NCI-H1105 (cell line): ENCODE data around the gene MYOZ2.

Source experiments
- DNase-seq: peaks from one replicate; lab custom pipeline; 2025; lab: John Stamatoyannopoulos, UW

Gene MYOZ2

DNA sequence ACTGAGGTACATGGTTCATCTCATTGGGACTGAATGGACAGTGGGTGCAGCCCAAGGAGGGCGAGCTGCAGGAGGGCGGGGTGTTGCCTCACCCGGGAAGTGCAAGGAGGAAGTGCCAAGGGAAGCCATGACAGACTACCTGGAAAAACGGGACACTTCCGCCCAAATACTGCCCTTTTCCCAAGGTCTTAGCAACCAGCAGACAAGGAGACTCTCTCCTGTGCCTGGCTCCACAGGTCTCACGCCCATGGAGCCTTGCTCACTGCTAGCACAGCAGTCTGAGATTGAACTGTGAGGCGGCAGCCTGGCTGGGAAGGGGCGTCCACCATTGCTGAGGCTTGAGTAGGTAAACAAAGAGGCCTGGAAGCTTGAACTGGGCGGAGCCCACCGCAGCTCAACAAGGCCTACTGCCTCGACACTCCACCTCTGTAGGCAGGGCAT, 62.2 kb downstream of the MYOZ2 start:
- DNase-seq, result no peak

DNA sequence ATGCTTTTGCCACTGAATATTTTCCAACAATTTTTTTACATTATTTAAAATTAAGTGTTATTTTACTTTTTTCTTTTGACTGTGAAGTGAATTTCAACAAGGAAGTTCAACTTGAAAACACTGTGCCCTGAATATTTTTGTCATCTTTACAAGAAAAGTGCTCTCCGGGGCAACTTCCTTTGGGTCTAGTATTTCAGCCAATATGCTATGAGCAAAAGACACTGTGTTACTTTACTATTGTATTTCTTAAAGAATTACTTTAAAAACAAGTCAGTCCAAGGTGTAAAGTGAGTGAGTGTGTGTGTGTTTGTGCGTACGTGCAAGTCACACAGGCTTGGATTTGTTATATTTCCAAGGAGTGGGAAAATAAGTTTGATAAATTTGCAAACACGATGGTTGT, 69.3 kb downstream of the MYOZ2 start:
- no peak for DNase-seq

DNA sequence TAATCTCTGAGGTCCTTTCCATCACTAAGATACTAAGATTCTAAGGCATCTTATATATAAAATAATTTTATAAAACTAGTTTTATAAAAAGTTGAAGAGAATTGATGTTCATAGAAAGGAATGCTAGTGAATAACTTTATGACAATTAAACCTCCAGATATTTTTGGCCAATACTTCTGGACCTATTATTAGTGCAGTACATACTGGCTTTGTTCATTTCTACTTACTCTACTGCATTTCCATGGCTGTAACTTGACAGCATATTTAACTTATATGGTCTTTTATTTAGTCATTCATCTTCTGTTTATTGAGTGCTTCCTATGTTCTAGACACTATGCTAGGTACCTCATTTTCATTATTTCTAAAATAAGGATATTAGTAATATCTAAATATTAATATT, 70.1 kb downstream of the MYOZ2 start:
- DNase-seq, result no peak

DNA sequence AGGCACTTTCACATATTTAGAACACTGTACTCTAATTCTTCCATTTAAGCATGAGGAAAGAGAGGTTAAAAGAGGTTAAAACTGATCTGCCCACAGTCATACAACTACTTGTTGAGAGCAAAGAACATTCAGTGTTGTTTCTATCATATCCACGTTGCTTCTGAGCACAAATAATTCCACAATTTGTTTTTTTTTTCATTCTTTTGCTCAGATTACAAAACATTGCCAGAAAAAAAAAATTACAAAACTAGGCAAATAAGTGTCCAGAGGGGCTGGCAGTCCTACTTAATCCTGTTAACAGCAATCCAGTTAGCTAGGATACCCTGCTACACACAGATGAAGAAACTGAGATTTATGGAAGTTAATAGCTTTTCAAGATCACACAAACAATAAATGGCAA, 70.5 kb downstream of the MYOZ2 start:
- no peak for DNase-seq

DNA sequence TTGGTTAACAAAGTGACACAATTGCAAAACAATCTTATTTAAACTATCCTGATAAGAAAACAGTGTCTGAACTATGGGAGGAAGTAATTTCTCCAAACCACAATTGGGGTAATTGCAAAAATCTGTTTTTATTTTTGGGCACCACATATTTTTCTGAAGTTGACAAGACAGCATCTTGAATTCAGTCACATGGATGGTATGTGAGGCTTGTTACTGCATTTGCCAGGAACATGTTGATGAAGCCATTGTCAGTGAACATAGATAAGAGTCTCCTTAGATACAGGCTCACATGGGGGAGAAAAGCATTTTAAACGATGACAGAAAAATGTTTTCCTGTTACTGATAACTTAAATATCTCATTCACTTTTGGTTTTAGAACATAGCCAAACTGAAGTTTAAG, 71.4 kb downstream of the MYOZ2 start:
- no peak for DNase-seq

DNA sequence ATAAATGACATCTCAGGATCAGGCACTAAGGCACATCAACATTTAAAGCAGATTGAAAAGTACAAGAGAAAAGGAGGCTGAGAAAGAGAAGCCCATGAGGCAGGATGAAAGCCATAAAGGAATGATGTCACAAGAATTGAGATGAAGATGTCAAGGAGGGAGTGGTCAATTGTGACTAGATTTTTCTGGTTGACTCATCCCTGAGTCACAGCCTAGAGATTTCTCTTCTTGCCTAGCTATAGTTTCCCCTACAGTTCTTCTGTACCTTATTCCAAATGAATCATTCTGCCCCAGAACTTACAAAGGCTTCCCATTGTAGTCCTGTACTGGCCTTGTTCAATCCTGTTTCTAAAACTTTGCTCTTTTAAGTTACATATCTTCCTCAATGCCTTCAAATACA, 73.4 kb downstream of the MYOZ2 start:
- no peak for DNase-seq

DNA sequence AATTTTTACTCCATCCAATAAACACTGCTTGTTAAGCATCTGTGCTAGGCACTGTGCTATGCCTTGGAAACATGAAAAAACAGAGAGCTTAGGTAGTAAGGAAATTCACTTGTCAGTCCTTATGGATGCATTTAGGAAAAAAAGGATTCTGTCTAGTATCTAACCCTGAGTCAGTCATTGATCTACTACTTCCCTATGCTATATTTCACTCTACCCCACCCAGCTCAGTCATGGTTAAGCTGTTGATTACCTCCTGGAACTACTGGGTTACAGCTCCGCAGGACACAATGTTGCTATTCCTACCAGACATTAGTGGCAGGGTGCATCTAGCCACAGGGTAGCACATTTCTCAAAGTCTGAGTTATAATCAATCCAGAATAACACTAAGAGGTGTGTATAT, 74.0 kb downstream of the MYOZ2 start:
- no peak for DNase-seq

DNA sequence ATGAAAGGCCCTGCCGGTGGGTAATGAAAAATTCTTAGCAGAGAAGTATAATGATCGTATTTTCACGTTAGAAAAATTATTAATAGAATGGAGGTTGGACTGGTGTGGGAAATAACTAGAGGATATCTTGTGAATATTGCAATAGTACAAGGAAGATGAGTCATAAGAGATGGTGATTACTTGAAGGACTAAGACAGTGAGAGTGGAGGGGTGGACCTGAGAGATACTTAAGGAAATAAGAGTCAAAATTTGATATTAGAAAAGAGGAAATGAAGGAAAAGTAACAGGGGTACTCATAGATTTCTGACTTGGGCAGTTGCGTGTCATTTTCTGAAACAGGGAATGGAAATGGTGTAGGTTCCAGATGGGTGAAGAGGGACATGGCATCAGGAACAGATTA, 75.1 kb downstream of the MYOZ2 start:
- DNase-seq, result no peak

DNA sequence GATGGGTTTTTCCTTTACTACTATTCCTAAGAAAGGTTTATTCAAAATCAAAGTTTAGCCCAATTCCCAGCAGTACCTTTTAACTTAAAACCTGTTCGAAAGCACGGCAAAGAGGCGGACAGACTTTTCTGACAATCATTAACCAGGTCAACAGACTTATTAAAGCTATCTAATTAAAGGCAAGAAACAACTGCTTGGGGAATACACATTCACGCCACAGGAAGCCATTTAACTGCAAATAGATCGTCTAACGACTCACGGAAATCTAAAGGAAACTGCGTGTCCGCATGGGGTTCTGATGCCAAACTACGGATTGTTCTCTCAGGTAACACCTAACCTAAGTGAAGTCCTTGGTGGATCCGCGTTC, 76.2 kb downstream of the MYOZ2 start:
- DNase-seq, result no peak

DNA sequence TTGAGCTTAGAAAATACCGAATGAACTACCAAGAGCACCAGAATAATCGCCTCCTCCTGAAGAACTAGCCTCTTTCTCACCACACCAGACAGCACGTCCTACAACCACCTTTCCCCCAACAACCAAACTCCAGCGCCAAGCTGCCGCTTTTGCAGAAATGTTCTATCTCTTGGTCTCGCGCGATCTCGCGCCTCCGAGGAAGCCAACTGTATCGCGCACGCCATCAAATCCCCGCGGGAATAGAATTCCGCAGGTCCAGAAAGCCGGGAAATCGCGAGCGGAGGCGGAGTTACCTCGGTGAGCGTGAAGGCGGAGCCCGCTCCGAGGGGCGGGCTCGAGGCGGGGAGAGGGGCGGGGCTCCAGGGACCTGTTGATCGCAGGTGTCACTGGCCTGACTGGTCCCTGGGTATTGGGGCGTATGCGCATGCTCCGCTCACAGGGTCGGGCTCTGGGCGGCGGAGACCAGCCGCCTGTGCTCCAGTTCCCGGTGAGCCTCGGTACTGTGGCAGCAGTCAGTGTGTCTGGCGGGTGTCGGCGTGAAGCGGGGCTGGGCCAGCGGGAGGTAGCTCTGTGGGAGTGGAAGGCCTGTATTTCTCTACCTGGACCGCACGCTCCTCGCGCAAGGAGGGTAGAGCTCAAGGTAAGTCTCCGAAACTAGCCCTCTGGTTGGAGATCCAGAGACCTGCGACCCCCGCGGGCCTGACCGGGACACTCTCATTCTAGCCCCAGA, 76.8 kb downstream of the MYOZ2 start, which contains the start of gene USP53:
TSS of gene USP53 (plus strand) at position 480 of the 730 bp plus-strand sequence. CDS start 27,047 bp downstream, outside the sequence.
- peak; percentile 80 for DNase-seq

DNA sequence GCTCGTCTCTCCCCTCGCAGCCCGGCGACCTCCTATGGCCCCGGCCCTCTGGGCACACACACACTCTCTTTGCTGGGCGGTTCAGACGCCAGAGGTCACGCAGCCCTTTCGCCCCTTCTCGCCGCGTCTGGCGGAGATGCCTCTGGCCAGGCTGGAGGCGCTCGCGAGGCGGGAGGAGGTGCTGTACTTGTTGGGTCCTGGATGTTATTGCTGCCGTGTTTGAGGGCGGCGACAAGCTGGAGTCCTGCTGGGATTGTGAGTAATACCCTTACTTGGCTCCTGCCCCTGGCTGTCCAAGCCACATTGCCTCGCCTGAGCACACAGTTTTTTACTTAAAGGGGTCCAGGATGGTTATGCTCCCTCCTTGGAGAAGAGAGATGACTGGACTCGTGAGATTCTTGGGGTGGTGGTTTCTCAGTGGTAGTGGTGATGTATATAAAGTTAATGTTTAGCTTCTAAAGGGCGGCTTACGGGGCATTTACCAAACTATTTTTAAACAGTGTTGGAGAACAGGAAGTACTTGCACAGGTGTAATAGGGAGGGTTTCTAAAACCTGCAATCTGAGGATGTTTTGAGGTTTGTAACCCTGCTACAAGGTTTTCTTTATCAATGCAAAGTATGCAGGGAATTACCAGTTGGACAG, 77.5 kb downstream of the MYOZ2 start:
- peak; percentile 35 for DNase-seq

DNA sequence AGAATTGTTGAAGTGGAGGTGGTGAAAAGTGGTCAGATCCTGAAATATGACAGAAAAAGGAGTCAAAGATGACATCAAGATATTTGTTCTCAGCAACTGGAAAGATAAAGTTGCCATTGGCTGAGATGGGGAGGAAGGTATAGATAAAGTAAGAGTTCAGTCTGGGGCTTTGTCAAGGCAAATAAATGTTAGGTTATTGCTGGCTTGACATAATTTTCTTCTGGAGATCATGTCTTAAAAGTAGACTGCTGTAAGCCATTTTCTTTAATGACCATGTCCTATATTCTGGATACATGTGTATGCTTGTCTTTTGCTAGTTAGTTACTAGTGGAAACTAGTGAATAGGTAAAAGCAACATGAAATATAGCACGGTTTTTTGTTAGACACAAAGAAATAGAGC, 82.5 kb downstream of the MYOZ2 start:
- no peak for DNase-seq

DNA sequence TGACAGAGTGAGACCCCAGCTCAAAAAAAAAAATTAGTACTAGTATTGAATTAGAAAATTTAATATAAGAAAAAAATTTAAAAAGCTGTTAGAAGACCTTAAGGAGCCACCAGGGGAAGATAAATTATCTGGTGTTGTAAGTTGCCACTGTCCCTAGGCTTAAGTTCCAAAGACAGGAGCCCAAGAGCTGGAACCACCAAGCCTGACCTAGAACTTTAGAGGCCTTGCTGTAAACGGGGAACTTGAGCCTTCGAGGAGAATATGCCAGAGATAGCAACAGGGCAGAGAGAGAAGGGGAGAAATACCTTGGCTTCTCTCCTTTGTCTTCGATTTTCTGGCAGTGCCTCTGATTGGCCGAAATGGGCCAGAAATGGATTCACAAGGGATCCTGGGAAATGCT, 85.8 kb downstream of the MYOZ2 start:
- no peak for DNase-seq

DNA sequence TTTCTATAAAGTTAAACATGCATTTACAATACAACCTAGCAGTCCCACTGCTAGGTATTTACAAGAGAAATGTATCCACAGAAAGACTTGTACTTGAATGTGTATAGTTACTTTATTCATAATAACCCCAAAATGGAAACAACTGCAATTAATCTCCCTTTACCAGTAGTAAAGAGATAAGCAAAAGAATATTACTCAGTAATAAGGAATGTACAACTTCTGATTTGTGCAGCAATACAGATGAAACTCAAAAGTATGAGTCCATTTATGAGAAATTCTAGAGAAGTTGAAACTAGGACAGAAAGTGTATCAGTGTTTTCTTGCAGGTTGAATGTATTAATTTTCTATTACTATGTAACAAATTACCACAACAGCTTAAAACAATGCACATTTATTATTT, 92.1 kb downstream of the MYOZ2 start:
- no peak for DNase-seq

DNA sequence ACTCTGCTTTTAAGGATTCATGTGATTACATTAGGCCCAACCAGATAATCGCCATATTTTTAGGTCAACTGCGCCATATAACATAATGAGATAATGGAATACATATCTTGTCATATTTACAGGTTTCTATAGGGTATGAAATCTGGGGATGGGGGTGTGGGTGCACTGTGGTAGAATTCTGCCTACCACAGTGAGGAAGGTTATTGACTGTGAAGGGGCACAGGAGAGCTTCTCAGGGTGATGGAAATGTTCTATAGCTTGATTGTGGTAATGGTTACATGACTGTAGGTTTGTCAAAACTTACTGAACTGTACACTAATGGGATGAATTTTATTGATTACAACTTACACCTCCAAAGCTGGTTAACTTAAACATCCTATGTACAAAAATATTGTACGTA, 92.8 kb downstream of the MYOZ2 start:
- DNase-seq, result no peak

DNA sequence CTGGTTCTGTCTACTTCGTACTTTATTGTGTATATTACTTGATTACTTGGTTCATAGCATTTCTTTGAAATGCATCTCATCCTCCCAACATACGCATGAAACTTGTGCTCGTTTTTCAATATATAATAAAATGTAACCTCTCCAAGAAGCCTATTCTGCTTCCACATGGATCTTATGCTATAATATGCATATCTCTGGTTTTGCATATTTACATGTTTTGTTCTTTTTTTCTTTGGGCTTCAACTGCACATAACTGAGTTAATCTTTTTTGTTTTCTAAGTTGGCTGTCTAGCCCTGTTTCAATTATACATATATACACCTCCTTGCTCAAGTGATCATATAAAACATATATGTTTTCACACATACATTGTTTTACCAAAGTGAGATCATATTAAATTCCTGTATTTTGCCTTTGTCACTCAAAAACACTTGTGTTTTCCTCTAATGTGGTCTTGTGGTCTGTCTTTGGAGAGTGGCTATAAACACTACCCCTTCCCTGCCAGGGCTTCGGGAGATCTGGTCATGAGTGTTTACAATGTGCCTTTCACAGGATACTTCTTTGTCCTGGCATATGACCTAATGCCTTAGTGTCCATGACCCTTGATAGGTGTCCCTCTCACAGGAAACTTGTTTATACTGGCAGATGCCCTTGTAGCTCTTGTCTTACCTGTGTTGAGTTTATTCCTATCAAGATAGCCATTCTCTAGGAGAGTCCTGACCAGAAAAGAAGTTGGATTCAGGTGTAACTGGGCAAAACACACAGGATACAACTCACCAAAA, 94.5 kb downstream of the MYOZ2 start:
- DNase-seq, result no peak

DNA sequence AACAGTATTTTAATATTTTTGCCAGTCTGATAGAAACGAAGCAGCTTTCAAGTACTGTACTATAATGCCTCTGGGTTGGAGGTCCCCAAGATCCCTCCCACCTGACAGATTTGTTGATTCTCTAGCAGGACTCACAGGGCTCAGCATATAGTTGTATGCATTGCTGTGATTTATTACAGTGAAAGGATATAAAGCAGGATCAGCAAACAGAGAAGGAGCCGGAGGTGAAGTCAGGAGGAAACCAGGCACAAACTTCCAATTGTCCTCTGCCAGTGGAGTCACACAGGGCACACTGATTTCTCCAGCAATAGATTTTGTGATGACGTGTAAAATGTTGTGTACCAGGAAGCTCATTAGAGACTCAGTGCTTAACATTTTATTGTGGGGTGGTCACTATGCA, 95.9 kb downstream of the MYOZ2 start:
- DNase-seq, result no peak

DNA sequence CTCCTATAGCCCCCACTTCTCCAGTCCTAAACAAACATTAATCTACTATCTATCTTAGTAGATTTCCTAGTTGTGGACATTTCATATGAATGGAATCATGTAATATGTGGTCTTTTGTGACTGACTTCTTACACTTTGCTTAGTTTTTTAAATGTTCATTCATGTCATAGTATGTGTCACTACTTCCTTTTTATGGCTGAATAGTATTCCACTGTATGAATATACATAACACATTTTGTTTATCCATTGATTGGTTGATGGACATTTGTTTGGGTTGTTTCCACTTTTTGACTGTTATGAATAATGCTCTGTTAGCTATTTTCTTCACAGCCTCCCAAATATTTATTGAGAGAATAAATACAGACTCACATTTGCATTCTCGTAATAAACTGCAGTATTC, 96.7 kb downstream of the MYOZ2 start:
- DNase-seq, result no peak

DNA sequence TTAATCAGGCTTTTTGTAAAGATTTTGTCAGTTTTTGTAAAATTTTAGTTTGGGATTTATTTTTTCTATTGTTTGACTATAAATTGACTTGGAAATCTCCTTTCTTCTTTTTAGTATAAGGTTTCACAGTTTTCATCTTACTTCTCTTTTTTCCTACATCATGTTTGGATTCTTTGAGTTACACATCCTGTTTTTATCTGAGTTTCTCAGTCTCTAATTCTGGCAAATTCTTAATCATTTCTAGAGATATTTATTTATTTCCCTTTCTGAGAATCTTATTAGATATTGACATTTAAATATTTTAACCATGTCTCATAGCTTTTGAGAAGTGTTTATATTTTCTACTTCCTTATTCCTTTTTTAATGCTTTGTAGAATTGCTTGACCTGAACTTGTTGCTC, 97.6 kb downstream of the MYOZ2 start:
- no peak for DNase-seq

DNA sequence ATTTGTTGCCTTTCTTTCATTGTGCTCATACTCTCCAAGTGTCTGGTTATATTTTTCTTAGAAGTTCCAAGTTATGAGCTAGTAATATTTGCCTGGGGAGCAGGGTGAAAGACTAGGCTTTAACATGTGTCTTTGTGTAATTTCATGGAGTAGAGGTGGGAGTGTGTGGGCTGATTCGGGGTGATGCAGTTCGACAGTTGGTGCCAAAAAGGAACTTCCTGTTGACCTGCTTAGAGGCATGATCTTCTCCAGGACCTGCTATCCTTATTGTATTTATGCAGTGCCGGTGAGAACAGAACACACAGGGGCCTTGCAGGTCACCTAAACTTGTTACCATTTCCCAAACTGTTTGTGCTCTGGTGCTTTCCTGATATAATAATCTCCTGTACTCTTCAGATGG, 98.1 kb downstream of the MYOZ2 start:
- DNase-seq, result no peak

DNA sequence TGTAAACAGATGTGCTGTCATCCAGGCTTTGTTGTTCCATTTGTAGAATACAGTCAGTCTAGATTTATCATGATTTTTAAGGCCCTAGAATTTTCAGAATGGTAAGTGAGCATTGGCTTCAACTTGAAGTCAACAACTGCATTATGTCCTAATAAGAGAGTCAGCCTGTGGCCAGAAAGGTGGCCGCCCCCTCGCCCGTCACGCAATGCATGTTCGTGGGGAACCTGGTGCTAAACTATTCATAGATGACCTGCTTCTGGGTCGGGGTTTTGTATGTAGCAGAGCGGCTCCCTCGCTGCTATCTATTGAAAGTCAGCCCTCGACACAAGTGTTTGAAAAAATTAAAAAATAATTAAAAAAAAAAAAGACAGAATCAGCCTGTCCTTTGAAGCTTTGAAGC, 101.6 kb downstream of the MYOZ2 start:
- DNase-seq, result no peak
